SU-DHL-6 (cell line): ENCODE results near the gene P3H2.

ENCODE experiments used
- EZH2phosphoT487 ChIP-seq: fragments of 200-600 bp; sonication (generic), shearing (Covaris generic); conservative IDR thresholded peaks from 2 replicates; pipeline ENCODE4 v1.6.1; 2018; ENCODE audit warnings: mild to moderate bottlenecking, antibody characterized with exemption, low read length, moderate library complexity, mixed read lengths
- TF ChIP-seq, protein P1 (sequence below): fragments of 200-600 bp; sonication (generic); IDR thresholded peaks from one replicate; pipeline ENCODE4 v1.5.1; 2017; ENCODE audit warnings: antibody characterized with exemption, mild to moderate bottlenecking, low read length, moderate library complexity; ENCODE audit not compliant: insufficient read depth, poor library complexity, severe bottlenecking

DNA sequence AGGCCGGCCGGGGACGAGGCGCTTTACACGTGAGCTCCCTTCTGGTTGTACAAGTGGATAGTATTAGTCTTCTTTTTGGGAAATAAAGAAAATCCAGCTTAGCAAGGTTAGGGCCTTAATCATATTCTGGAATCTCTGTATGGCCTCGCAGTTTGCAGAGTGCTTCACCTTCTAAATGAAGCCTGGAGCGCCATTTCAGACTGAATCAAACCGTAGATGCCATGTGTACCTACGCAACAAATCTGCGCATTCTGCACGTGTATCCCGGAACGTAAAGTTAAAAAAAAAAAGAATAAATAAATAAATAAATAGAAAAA lies 322 bp upstream of the P3H2 start:
- TF ChIP-seq, protein P1, sequence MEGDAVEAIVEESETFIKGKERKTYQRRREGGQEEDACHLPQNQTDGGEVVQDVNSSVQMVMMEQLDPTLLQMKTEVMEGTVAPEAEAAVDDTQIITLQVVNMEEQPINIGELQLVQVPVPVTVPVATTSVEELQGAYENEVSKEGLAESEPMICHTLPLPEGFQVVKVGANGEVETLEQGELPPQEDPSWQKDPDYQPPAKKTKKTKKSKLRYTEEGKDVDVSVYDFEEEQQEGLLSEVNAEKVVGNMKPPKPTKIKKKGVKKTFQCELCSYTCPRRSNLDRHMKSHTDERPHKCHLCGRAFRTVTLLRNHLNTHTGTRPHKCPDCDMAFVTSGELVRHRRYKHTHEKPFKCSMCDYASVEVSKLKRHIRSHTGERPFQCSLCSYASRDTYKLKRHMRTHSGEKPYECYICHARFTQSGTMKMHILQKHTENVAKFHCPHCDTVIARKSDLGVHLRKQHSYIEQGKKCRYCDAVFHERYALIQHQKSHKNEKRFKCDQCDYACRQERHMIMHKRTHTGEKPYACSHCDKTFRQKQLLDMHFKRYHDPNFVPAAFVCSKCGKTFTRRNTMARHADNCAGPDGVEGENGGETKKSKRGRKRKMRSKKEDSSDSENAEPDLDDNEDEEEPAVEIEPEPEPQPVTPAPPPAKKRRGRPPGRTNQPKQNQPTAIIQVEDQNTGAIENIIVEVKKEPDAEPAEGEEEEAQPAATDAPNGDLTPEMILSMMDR: no peak
- no peak for TF ChIP-seq EZH2phosphoT487
